PC-9 (cell line): ENCODE results near the gene NDST1.

Source experiments
- CTCF ChIP-seq: fragments of 200-600 bp; sonication (generic); conservative IDR thresholded peaks from 2 replicates; pipeline ENCODE4 v1.6.1; 2017; ENCODE audit warnings: mixed run types, antibody characterized with exemption, mild to moderate bottlenecking, moderate library complexity
- EZH2 ChIP-seq: fragments of 200-600 bp; sonication (generic); IDR thresholded peaks from 2 replicates; pipeline ENCODE4 v1.8.0; 2017; ENCODE audit warnings: antibody characterized with exemption, low read depth

GRCh38 chr5:150479416-150479815, 28.5 kb upstream of the NDST1 start:
- TF ChIP-seq CTCF: no peak
- no peak for TF ChIP-seq EZH2
